A549 (cell line): ENCODE data around the gene GNPDA2. TPM values are rescaled to one million over a fixed set of nuclear protein-coding genes. Genes with fewer than 3 reads are reported as not detected.

Experiments used
- ATAC-seq, 2 experiments: fragments of 200-7000 bp in 1 of 2; fragments of >200 bp in 1 of 2; cut with Nextera tagmentation in 1 of 2; cut with Tn5 transposase in 1 of 2; 3 replicates each; pipeline versions ENCODE4 v1.8.0 to v1.9.1; 2018 to 2020; ENCODE audit warnings: mild to moderate bottlenecking in 1 of 2, moderate library complexity in 1 of 2
- CTCF ChIA-PET: fragments of 300-600 bp; sonication (Branson Sonifier 250); formaldehyde crosslinking; extraction: SDS; loops from one replicate; lab custom pipeline; 2021; ENCODE audit warnings: antibody characterized with exemption, inconsistent platforms; lab: Yijun Ruan, JAX
- POLR2A ChIA-PET: fragments of 350-600 bp; formaldehyde crosslinking; extraction: SDS; loops from one replicate; lab custom pipeline; 2021; ENCODE audit warnings: antibody characterized with exemption, inconsistent platforms; lab: Yijun Ruan, JAX
- DNase-seq, 2 experiments: peaks; one replicate each; pipeline versions ENCODE4 v3.0.0 to v3.0.0-alpha.2; 2011 to 2016; ENCODE audit warnings: low read depth in 1 of 2, low spot score in 1 of 2
- FAIRE-seq: peaks from 2 replicates; lab custom pipeline; 2011; peaks lifted over from hg19 to GRCh38; lab: Jason Lieb, UNC
- H3K27ac ChIP-seq, 2 experiments: fragments of >200 bp; sonication (Bioruptor Twin); formaldehyde crosslinking; 3 replicates each; pipeline ENCODE4 v1.5.1; 2016 to 2017
- H3K4me1 ChIP-seq: fragments of >200 bp; sonication (Bioruptor Twin); formaldehyde crosslinking; 3 replicates; pipeline ENCODE4 v1.6.1; 2016
- H3K4me2 ChIP-seq: fragments of >200 bp; sonication (Bioruptor Twin); formaldehyde crosslinking; 3 replicates; pipeline ENCODE4 v1.6.1; 2016
- H3K4me3 ChIP-seq: fragments of >200 bp; sonication (Bioruptor Twin); formaldehyde crosslinking; 3 replicates; pipeline ENCODE4 v1.5.1; 2016
- H3K9me3 ChIP-seq: fragments of >200 bp; sonication (Bioruptor Twin); formaldehyde crosslinking; 3 replicates; pipeline ENCODE4 v1.6.1; 2016
- BHLHE40 ChIP-seq: IDR thresholded peaks from 2 replicates; pipeline ENCODE4 v1.6.1; 2012; ENCODE audit warnings: low read depth, low read length, inconsistent platforms
- CHD2 ChIP-seq: fragments of 150-350 bp; IDR thresholded peaks from 2 replicates; pipeline ENCODE4 v1.6.1; 2014; ENCODE audit warnings: low read length; ENCODE audit not compliant: partially characterized antibody
- EP300 ChIP-seq, 2 experiments: fragments of >200 bp; sonication (Bioruptor Twin); formaldehyde crosslinking; IDR thresholded peaks; 2 replicates in 1 of 2; 3 replicates in 1 of 2; pipeline ENCODE4 v1.6.1; 2016 to 2017
- FOXS1 ChIP-seq: fragments of 250-450 bp; sonication (Bioruptor Pico); IDR thresholded peaks from 2 replicates; pipeline ENCODE4 v1.5.0; 2020; ENCODE audit warnings: mild to moderate bottlenecking, moderate library complexity
- GATA3 ChIP-seq: IDR thresholded peaks from 2 replicates; pipeline ENCODE4 v1.6.1; 2012; ENCODE audit warnings: borderline replicate concordance
- JUN ChIP-seq, 2 experiments: fragments of >200 bp; sonication (Bioruptor Twin); formaldehyde crosslinking; IDR thresholded peaks; 2 replicates in 1 of 2; 3 replicates in 1 of 2; pipeline ENCODE4 v1.6.1; 2016 to 2017
- MAX ChIP-seq: IDR thresholded peaks from 2 replicates; pipeline ENCODE4 v1.6.1; 2012
- NFE2L2 ChIP-seq: fragments of 150-350 bp; conservative IDR thresholded peaks from 2 replicates; pipeline ENCODE4 v1.6.1; 2014; ENCODE audit warnings: low read length
- NR3C1 ChIP-seq: fragments of >200 bp; sonication (Bioruptor Twin); formaldehyde crosslinking; IDR thresholded peaks from 3 replicates; pipeline ENCODE4 v1.6.1; 2017
- PHF8 ChIP-seq: fragments of 200-600 bp; sonication (generic); IDR thresholded peaks from 2 replicates; pipeline ENCODE4 v1.6.1; 2016; ENCODE audit warnings: low read depth, mild to moderate bottlenecking, antibody characterized with exemption, moderate library complexity, borderline replicate concordance
- POLR2A ChIP-seq: IDR thresholded peaks from 2 replicates; pipeline ENCODE4 v1.6.1; 2012; ENCODE audit warnings: mild to moderate bottlenecking, low read length
- TFCP2L1 ChIP-seq: fragments of 250-450 bp; sonication (Bioruptor Pico); IDR thresholded peaks from 2 replicates; pipeline ENCODE4 v1.5.0; 2021; ENCODE audit warnings: mild to moderate bottlenecking
- TP53 ChIP-seq: fragments of 250-450 bp; sonication (Bioruptor Pico); IDR thresholded peaks from 2 replicates; pipeline ENCODE4 v1.5.0; 2021; ENCODE audit warnings: mild to moderate bottlenecking, moderate library complexity
- USF2 ChIP-seq: fragments of 450-650 bp; IDR thresholded peaks from 2 replicates; pipeline ENCODE4 v1.6.1; 2014; ENCODE audit warnings: antibody characterized with exemption
- WGBS: methylation state at CpG from one replicate; pipeline ENCODE4 v1.1.6; 2017; ENCODE audit errors: missing lambda C conversion rate; 5-methylcytosine and 5-hydroxymethylcytosine counted together
- polyA minus RNA-seq: library from RNA; depleted of rRNA, polyadenylated mRNA; stranded (reverse); fragments of >200 nt; gene quantifications from 2 replicates; pipeline ENCODE4 v1.2.3, GENCODE V29; 2011; rRNA and poly(A)+ RNA removed
- polyA plus RNA-seq, 4 experiments: library from polyadenylated mRNA; depleted of rRNA in 3 of 4; stranded (reverse); fragments of >200 nt; fragmentation: RNase III in 1 of 4; extraction: RNeasy Plus Mini Kit Qiagen cat#74134 plus additional on column Dnase treatment in 1 of 4; gene quantifications; 2 replicates in 3 of 4; 3 replicates in 1 of 4; pipeline ENCODE4 v1.2.3, GENCODE V29; 2011 to 2017
- TF ChIP-seq, protein P1 (sequence below): fragments of >200 bp; sonication (Bioruptor Twin); formaldehyde crosslinking; IDR thresholded peaks from 3 replicates; pipeline ENCODE4 v1.6.1; 2016
- TF ChIP-seq, protein P2 (sequence below): IDR thresholded peaks from 2 replicates; pipeline ENCODE4 v1.6.1; 2012; ENCODE audit warnings: low read depth, borderline replicate concordance
- TF ChIP-seq, protein P3 (sequence below): fragments of 200-600 bp; sonication (generic); IDR thresholded peaks from 2 replicates; pipeline ENCODE4 v1.6.1; 2016; ENCODE audit warnings: antibody characterized with exemption, mild to moderate bottlenecking, moderate library complexity

Gene GNPDA2
- polyA plus RNA-seq (2011; rRNA removed) = 15.9 and 19.7 TPM in 2 replicates
- polyA plus RNA-seq (2012; cell fraction: cytosol; rRNA removed) = 3.5 and 4.5 TPM in 2 replicates
- polyA plus RNA-seq (2012; cell fraction: nucleus; rRNA removed) = 1.6 and 2.8 TPM in 2 replicates
- 11.2 to 12.4 TPM (median 12.2 TPM) in 3 replicates for polyA plus RNA-seq (2017; fragmentation: RNase III; extraction: RNeasy Plus Mini Kit Qiagen cat#74134 plus additional on column Dnase treatment)
- polyA minus RNA-seq = 6.3 and 7.0 TPM in 2 replicates

- Histone ChIP-seq H3K4me3 (peak within 1 kb of the TSS; percentile 79), H3K4me2 (peak within 1 kb of the TSS; percentile 82), H3K9me3 (no peaks in the 10 kb centered on the region), H3K27ac (peak within 1 kb of the TSS; percentile 80 to 94), H3K4me1 (0 out of 3 replicates have a peak, but pooled peaks cover 6% of the 10 kb centered on the region)
- DNase-seq = peak; percentile 66 to 86
- POLR2A ChIA-PET = interaction anchor here (2.3 kb wide), 1 partner anchor 48 kb away, joined by 16 read pairs; the partner anchor contains the start of gene GUF1
- WGBS = 0% methylated on average over 21 of the region's 65 CpGs
- CTCF ChIA-PET = no interaction called here
- FAIRE-seq = no peak
- 0 out of 2 replicates have a peak, but pooled peaks have one; percentile 5 for TF ChIP-seq GATA3
- 0 out of 2 replicates have a peak, but pooled peaks have one; percentile 35 for TF ChIP-seq USF2
- TF ChIP-seq, protein P1, sequence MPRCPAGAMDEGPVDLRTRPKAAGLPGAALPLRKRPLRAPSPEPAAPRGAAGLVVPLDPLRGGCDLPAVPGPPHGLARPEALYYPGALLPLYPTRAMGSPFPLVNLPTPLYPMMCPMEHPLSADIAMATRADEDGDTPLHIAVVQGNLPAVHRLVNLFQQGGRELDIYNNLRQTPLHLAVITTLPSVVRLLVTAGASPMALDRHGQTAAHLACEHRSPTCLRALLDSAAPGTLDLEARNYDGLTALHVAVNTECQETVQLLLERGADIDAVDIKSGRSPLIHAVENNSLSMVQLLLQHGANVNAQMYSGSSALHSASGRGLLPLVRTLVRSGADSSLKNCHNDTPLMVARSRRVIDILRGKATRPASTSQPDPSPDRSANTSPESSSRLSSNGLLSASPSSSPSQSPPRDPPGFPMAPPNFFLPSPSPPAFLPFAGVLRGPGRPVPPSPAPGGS = 0 out of 3 replicates have a peak, but pooled peaks have one; percentile 54
- no peak for TF ChIP-seq CHD2
- no peak for TF ChIP-seq BHLHE40
- TF ChIP-seq JUN (IDR thresholded peaks at IDR 0.05) = peak in 1 of 2 experiments; percentile 52; a peak in 2 of 5 replicates
- TF ChIP-seq TFCP2L1 = no peak
- TF ChIP-seq EP300 (IDR thresholded peaks at IDR 0.05) = no peak
- peak; percentile 35; the same call in 1 of the 2 replicates for TF ChIP-seq PHF8
- TF ChIP-seq FOXS1 (CRISPR knock-in tag) = no peak
- TF ChIP-seq, protein P2, sequence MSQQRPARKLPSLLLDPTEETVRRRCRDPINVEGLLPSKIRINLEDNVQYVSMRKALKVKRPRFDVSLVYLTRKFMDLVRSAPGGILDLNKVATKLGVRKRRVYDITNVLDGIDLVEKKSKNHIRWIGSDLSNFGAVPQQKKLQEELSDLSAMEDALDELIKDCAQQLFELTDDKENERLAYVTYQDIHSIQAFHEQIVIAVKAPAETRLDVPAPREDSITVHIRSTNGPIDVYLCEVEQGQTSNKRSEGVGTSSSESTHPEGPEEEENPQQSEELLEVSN = peak; percentile 90
- TF ChIP-seq POLR2A = peak; percentile 83
- no peak for TF ChIP-seq NFE2L2
- TF ChIP-seq NR3C1 = no peak
- TF ChIP-seq TP53 = no peak
- peak; percentile 82 for TF ChIP-seq MAX
- peak; percentile 96 to 98 for ATAC-seq
These were observed at the start of gene GNPDA2 for GRCh38 chr4:44726038-44726871. Gene GNPDA2, minus strand, starts transcription at chr4:44726556. Its CDS starts 4,349 bp downstream, at chr4:44722207.

- H3K4me3 ChIP-seq = no peak overlapping the region
- H3K4me1 ChIP-seq = no peaks in the 10 kb centered on the region
- H3K4me2 ChIP-seq = no peak overlapping the region
- no peak for DNase-seq
- H3K27ac ChIP-seq = no peak overlapping the region
- FAIRE-seq = no peak
- TF ChIP-seq, protein P3, sequence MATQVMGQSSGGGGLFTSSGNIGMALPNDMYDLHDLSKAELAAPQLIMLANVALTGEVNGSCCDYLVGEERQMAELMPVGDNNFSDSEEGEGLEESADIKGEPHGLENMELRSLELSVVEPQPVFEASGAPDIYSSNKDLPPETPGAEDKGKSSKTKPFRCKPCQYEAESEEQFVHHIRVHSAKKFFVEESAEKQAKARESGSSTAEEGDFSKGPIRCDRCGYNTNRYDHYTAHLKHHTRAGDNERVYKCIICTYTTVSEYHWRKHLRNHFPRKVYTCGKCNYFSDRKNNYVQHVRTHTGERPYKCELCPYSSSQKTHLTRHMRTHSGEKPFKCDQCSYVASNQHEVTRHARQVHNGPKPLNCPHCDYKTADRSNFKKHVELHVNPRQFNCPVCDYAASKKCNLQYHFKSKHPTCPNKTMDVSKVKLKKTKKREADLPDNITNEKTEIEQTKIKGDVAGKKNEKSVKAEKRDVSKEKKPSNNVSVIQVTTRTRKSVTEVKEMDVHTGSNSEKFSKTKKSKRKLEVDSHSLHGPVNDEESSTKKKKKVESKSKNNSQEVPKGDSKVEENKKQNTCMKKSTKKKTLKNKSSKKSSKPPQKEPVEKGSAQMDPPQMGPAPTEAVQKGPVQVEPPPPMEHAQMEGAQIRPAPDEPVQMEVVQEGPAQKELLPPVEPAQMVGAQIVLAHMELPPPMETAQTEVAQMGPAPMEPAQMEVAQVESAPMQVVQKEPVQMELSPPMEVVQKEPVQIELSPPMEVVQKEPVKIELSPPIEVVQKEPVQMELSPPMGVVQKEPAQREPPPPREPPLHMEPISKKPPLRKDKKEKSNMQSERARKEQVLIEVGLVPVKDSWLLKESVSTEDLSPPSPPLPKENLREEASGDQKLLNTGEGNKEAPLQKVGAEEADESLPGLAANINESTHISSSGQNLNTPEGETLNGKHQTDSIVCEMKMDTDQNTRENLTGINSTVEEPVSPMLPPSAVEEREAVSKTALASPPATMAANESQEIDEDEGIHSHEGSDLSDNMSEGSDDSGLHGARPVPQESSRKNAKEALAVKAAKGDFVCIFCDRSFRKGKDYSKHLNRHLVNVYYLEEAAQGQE = no peak
- no peak for TF ChIP-seq JUN (IDR thresholded peaks at IDR 0.05)
- TF ChIP-seq NFE2L2 = no peak
- TF ChIP-seq, all 56 proteins: peak for 0
- WGBS = 9% methylated on average over 6 of the region's 6 CpGs
- ChIA-PET CTCF (no interaction called here), POLR2A (no interaction called here)
- H3K9me3 ChIP-seq = no peaks in the 10 kb centered on the region
- no peak for ATAC-seq
These were observed 46.0 kb upstream of the GNPDA2 start for GRCh38 chr4:44772340-44772739.
